GM12878 (cell line): ENCODE results near the gene PRR12.

ENCODE experiments used
- CTCF ChIP-seq, 3 experiments: IDR thresholded peaks in 2 of 3; conservative IDR thresholded peaks in 1 of 3; 2 replicates each; pipeline ENCODE4 v1.5.1; 2011; ENCODE audit warnings: low read depth in 3 of 3, low read length in 3 of 3, mild to moderate bottlenecking in 3 of 3, control low read depth in 2 of 3, moderate library complexity in 2 of 3, inconsistent platforms in 1 of 3, mixed read lengths in 1 of 3; ENCODE audit not compliant: control insufficient read depth in 2 of 3, insufficient read depth in 1 of 3; ENCODE audit errors: extremely low read depth in 1 of 3
- FOXK2 ChIP-seq: fragments of 450-650 bp; IDR thresholded peaks from 2 replicates; pipeline ENCODE4 v1.6.1; 2017; ENCODE audit warnings: mild to moderate bottlenecking, moderate library complexity

GRCh38 chr19:49637821-49638738 lies 47.1 kb downstream of the PRR12 start:
- TF ChIP-seq CTCF (IDR thresholded peaks at IDR 0.05 in 2 of 3, conservative IDR thresholded peaks at IDR 0.05 in 1 of 3; ENCODE audit: control insufficient read depth in 2 of 3, extremely low read depth in 1 of 3, insufficient read depth in 1 of 3, low read depth in 3 of 3, low read length in 3 of 3) (no peak), FOXK2 (no peak)
